ENCODE data around the gene KCP.

The KCP gene

GRCh38 chr7:128919881-128920799, 9.6 kb upstream of the KCP start:
- H3K4me3 ChIP-seq (ENCODE audit: low read depth, low read length): no peak overlapping the region
- TF ChIP-seq CTCF (IDR thresholded peaks at IDR 0.05; ENCODE audit: low read depth, low read length, missing control alignments): no peak
- DNase-seq (ENCODE audit: low read depth): no peak

- no peak overlapping the region for H3K4me3 ChIP-seq (ENCODE audit: low read depth, low read length)
- no peak for DNase-seq (ENCODE audit: low read depth)
- TF ChIP-seq CTCF (IDR thresholded peaks at IDR 0.05; ENCODE audit: low read depth, low read length, missing control alignments): no peak
Measured at GRCh38 chr7:128919241-128919640, 8.7 kb upstream of the KCP start.

GRCh38 chr7:128918016-128918665, 7.6 kb upstream of the KCP start:
- no peak overlapping the region for H3K4me3 ChIP-seq (ENCODE audit: low read depth, low read length)
- no peak for TF ChIP-seq CTCF (IDR thresholded peaks at IDR 0.05; ENCODE audit: low read depth, low read length, missing control alignments)
- DNase-seq (ENCODE audit: low read depth): no peak

- no peak for TF ChIP-seq CTCF (IDR thresholded peaks at IDR 0.05; ENCODE audit: low read depth, low read length, missing control alignments)
- DNase-seq (ENCODE audit: low read depth): no peak
- H3K4me3 ChIP-seq (ENCODE audit: low read depth, low read length): no peak overlapping the region
Measured at GRCh38 chr7:128917122-128917521, 6.6 kb upstream of the KCP start.

- no peak for DNase-seq (ENCODE audit: low read depth)
- no peak overlapping the region for H3K4me3 ChIP-seq (ENCODE audit: low read depth, low read length)
- no peak for TF ChIP-seq CTCF (IDR thresholded peaks at IDR 0.05; ENCODE audit: low read depth, low read length, missing control alignments)
Measured at GRCh38 chr7:128916643-128916915, 6.1 kb upstream of the KCP start.

- TF ChIP-seq CTCF (IDR thresholded peaks at IDR 0.05; ENCODE audit: low read depth, low read length, missing control alignments): no peak
- no peak overlapping the region for H3K4me3 ChIP-seq (ENCODE audit: low read depth, low read length)
- no peak for DNase-seq (ENCODE audit: low read depth)
Measured at GRCh38 chr7:128915841-128916642, 5.5 kb upstream of the KCP start.

All from GM12864 (cell line).